B cell (primary cell): ENCODE results near the gene KIDINS220. TPM values are rescaled to one million over a fixed set of nuclear protein-coding genes. Genes with fewer than 3 reads are reported as not detected.

Experiments used
- ATAC-seq: fragments of 200-7000 bp; cut with Tn5 transposase; one replicate; pipeline ENCODE4 v1.10.0; 2021; ENCODE audit warnings: low read depth, mild to moderate bottlenecking, moderate number of reproducible peaks, moderate library complexity
- CTCF ChIA-PET: fragments of 350-600 bp; sonication (Branson Sonifier 250); formaldehyde crosslinking; loops from one replicate; lab custom pipeline; 2021; ENCODE audit warnings: antibody characterized with exemption, inconsistent platforms; lab: Charles Lee
- POLR2A ChIA-PET: fragments of 350-600 bp; sonication (Branson Sonifier 250); formaldehyde crosslinking; loops from one replicate; lab custom pipeline; 2021; ENCODE audit warnings: antibody characterized with exemption; lab: Charles Lee
- DNase-seq: peaks from one replicate; pipeline ENCODE4 v3.0.0; 2013
- H2AFZ ChIP-seq: 2 replicates; pipeline ENCODE4 v1.6.1; 2012; ENCODE audit warnings: mild to moderate bottlenecking, low read depth, low read length; ENCODE audit not compliant: insufficient read depth, poor library complexity, severe bottlenecking
- H3K27ac ChIP-seq, 2 donors: 1 replicate in 1 of 2; 2 replicates in 1 of 2; pipeline ENCODE4 v1.5.1; 2012 to 2013; ENCODE audit warnings: low read length in 2 of 2, mild to moderate bottlenecking in 2 of 2, moderate library complexity in 1 of 2
- H3K27me3 ChIP-seq, 4 experiments: fragments of 200-600 bp in 1 of 4; sonication (generic) in 1 of 4; replicated peaks in 1 of 4; 1 replicate in 2 of 4; 2 replicates in 2 of 4; pipeline versions ENCODE4 v1.6.1 to v1.7.0; 2013 to 2016; ENCODE audit warnings: low read length in 3 of 4, mild to moderate bottlenecking in 2 of 4, mixed read lengths in 1 of 4, moderate library complexity in 1 of 4; ENCODE audit not compliant: insufficient read depth in 4 of 4, control insufficient read depth in 3 of 4; ENCODE audit errors: control extremely low read depth in 1 of 4
- H3K36me3 ChIP-seq, 2 experiments: replicated peaks in 1 of 2; 1 replicate in 1 of 2; 2 replicates in 1 of 2; pipeline versions ENCODE4 v1.6.1 to v1.7.1; 2013; ENCODE audit warnings: low read length in 1 of 2; ENCODE audit not compliant: insufficient read depth in 2 of 2, control insufficient read depth in 1 of 2; ENCODE audit errors: control extremely low read depth in 1 of 2, extremely low read depth in 1 of 2
- H3K4me1 ChIP-seq, 2 donors: fragments of 200-600 bp in 1 of 2; sonication (generic) in 1 of 2; 1 replicate in 1 of 2; 2 replicates in 1 of 2; pipeline versions ENCODE4 v1.5.1 to v1.6.1; 2013 to 2017; ENCODE audit warnings: low read length in 2 of 2; ENCODE audit not compliant: control insufficient read depth in 2 of 2, insufficient read depth in 2 of 2
- H3K4me2 ChIP-seq: replicated peaks from 2 replicates; pipeline ENCODE3; 2012; ENCODE audit warnings: mild to moderate bottlenecking, low read depth, low read length; ENCODE audit not compliant: poor library complexity, severe bottlenecking
- H3K4me3 ChIP-seq, 5 experiments: fragments of 200-600 bp in 1 of 5; sonication (generic) in 1 of 5; 1 replicate in 3 of 5; 2 replicates in 2 of 5; pipeline versions ENCODE4 v1.5.1 to v1.7.0; 2011 to 2016; ENCODE audit warnings: low read length in 4 of 5, mild to moderate bottlenecking in 4 of 5, low read depth in 2 of 5, control low read depth in 1 of 5, moderate library complexity in 1 of 5; ENCODE audit not compliant: insufficient read depth in 1 of 5; ENCODE audit errors: control extremely low read depth in 1 of 5, extremely low read depth in 1 of 5
- H3K79me2 ChIP-seq: fragments of 200-600 bp; sonication (generic); one replicate; pipeline ENCODE4 v1.6.0; 2016; ENCODE audit warnings: low read length; ENCODE audit not compliant: control insufficient read depth, insufficient read depth
- H3K9ac ChIP-seq: fragments of 200-600 bp; sonication (generic); 2 replicates; pipeline ENCODE4 v1.6.1; 2017; ENCODE audit warnings: mild to moderate bottlenecking, low read length, moderate library complexity
- H3K9me3 ChIP-seq, 3 donors: one replicate each; pipeline versions ENCODE4 v1.6.1 to v1.7.1; 2013; ENCODE audit warnings: low read length in 2 of 3; ENCODE audit not compliant: control insufficient read depth in 2 of 3, insufficient read depth in 1 of 3; ENCODE audit errors: control extremely low read depth in 1 of 3
- H4K20me1 ChIP-seq: 2 replicates; pipeline ENCODE4 v1.6.0; 2012; ENCODE audit warnings: mild to moderate bottlenecking, low read length; ENCODE audit not compliant: insufficient read depth, control insufficient read depth, poor library complexity, severe bottlenecking
- H3K27ac Mint-ChIP-seq: one replicate; pipeline ENCODE4 v1.8.0; 2021; ENCODE audit warnings: mixed read lengths
- H3K27me3 Mint-ChIP-seq: one replicate; pipeline ENCODE4 v1.8.0; 2021; ENCODE audit warnings: mixed read lengths
- H3K4me1 Mint-ChIP-seq: one replicate; pipeline ENCODE4 v1.8.0; 2021; ENCODE audit warnings: mixed read lengths
- H3K4me3 Mint-ChIP-seq: one replicate; pipeline ENCODE4 v1.8.0; 2021; ENCODE audit warnings: mixed read lengths
- H3K9me3 Mint-ChIP-seq: one replicate; pipeline ENCODE4 v1.8.0; 2022; ENCODE audit warnings: mixed read lengths; ENCODE audit not compliant: insufficient read depth
- EZH2 ChIP-seq: IDR thresholded peaks from 2 replicates; pipeline ENCODE4 v1.6.1; 2012; ENCODE audit warnings: borderline replicate concordance, low read depth, mild to moderate bottlenecking, moderate library complexity, low read length; ENCODE audit not compliant: insufficient read depth, poor library complexity, severe bottlenecking
- WGBS: methylation state at CpG from one replicate; pipeline ENCODE4 v1.1.5; 2013; ENCODE audit warnings: missing lambda C conversion rate; ENCODE audit not compliant: insufficient coverage; 5-methylcytosine and 5-hydroxymethylcytosine counted together
- intact Hi-C: fragments of 100-400 bp; cut with micrococcal nuclease; formaldehyde crosslinking; loops from one replicate; pipeline ENCODE4 v1.10.0; 2022
- polyA plus RNA-seq: library from polyadenylated mRNA; depleted of rRNA; stranded (reverse); fragments of >200 nt; gene quantifications from 2 replicates; pipeline ENCODE4 v1.2.3, GENCODE V29; 2012
- total RNA-seq, 2 donors: library from RNA; stranded (reverse); fragments of 120-200 nt in 1 of 2; gene quantifications; 1 replicate in 1 of 2; 2 replicates in 1 of 2; pipeline versions ENCODE4 v1.2.3 to v1.2.4, GENCODE V29; 2013 to 2022
- TF ChIP-seq, protein P1 (sequence below): fragments of 200-600 bp; IDR thresholded peaks from one replicate; pipeline ENCODE4 v1.8.0; 2022; ENCODE audit warnings: antibody characterized with exemption, mild to moderate bottlenecking

The KIDINS220 gene
- total and polyA plus RNA-seq, 2 donors (not counting 1 experiment from before 2014, with no cell fraction given), result 12.5 to 36.6 TPM

DNA sequence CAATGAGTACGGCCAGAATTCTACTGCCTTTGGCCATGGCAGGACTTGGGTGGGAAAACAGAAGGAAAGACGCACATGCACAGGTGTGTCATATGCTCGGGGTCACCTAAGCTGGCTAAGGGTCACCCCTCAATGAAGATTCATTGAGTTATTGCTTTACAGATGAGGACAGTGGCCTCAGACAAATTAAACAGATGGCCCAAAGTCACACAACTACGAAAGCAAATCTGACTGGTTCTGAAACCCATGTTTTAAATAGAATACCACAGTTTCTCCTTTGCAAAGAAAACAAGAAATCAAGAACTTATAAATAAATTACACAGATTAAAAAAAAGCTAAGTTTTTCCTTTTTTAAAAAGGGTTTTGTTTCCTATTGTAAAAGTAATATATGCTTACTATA is 85.0 kb downstream of the KIDINS220 start:
- ATAC-seq, result no peak
- 96% methylated on average over 3 of the region's 4 CpGs for WGBS
- peaks cover 15 to 23% of the 10 kb centered on the region in 2 experiments for H3K36me3 ChIP-seq
- CTCF ChIA-PET, result no interaction called here
- Mint-ChIP-seq H3K4me1 (no peaks in the 10 kb centered on the region), H3K9me3 (no peaks in the 10 kb centered on the region), H3K4me3 (no peak overlapping the region), H3K27me3 (no peaks in the 10 kb centered on the region), H3K27ac (no peak overlapping the region)
- H3K9me3 ChIP-seq, result peaks cover 0 to 9% (median 3%) of the 10 kb centered on the region in 3 donors
- H2AFZ ChIP-seq, result no peak overlapping the region
- POLR2A ChIA-PET, result no interaction called here
- H3K27ac ChIP-seq, result no peak overlapping the region
- no peaks in the 10 kb centered on the region for H4K20me1 ChIP-seq
- H3K4me2 ChIP-seq, result no peak overlapping the region
- no peak for DNase-seq
- H3K9ac ChIP-seq, result no peak overlapping the region
- H3K4me1 ChIP-seq, result no peaks in the 10 kb centered on the region
- H3K27me3 ChIP-seq, result no peaks in the 10 kb centered on the region
- intact Hi-C loops, result no loop called here
- H3K79me2 ChIP-seq, result no peaks in the 10 kb centered on the region
- TF ChIP-seq EZH2, result no peak
- TF ChIP-seq, protein P1, sequence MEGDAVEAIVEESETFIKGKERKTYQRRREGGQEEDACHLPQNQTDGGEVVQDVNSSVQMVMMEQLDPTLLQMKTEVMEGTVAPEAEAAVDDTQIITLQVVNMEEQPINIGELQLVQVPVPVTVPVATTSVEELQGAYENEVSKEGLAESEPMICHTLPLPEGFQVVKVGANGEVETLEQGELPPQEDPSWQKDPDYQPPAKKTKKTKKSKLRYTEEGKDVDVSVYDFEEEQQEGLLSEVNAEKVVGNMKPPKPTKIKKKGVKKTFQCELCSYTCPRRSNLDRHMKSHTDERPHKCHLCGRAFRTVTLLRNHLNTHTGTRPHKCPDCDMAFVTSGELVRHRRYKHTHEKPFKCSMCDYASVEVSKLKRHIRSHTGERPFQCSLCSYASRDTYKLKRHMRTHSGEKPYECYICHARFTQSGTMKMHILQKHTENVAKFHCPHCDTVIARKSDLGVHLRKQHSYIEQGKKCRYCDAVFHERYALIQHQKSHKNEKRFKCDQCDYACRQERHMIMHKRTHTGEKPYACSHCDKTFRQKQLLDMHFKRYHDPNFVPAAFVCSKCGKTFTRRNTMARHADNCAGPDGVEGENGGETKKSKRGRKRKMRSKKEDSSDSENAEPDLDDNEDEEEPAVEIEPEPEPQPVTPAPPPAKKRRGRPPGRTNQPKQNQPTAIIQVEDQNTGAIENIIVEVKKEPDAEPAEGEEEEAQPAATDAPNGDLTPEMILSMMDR, result no peak
- H3K4me3 ChIP-seq, result no peak overlapping the region

DNA sequence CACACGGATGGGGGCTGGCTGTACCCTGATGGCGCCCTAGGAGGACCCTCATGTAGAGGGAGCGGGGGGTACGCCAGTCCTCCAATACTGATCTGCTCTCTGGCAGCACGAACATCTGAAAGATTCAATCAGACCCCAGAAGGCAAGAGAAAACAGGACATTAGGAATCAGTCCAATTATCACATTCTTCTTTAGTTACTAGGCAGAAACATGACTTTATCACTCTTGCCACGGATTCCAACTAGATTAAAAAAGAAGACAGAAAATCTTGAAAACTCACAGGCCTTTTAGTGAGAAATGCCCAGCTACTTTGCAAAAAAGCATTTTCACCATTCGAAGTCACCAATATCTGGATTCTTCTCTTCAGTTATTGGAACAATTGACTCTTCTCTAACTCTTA is 87.2 kb downstream of the KIDINS220 start:
- Histone ChIP-seq H3K79me2 (no peaks in the 10 kb centered on the region), H3K27me3 (no peaks in the 10 kb centered on the region), H3K36me3 (peaks cover 6 to 24% of the 10 kb centered on the region in 2 experiments), H3K4me2 (no peak overlapping the region), H4K20me1 (no peaks in the 10 kb centered on the region), H3K27ac (no peak overlapping the region), H3K4me1 (no peaks in the 10 kb centered on the region), H3K4me3 (no peak overlapping the region), H3K9ac (no peak overlapping the region), H2AFZ (no peak overlapping the region), H3K9me3 (no peaks in the 10 kb centered on the region)
- no peaks in the 10 kb centered on the region for H3K27me3 Mint-ChIP-seq
- no peak overlapping the region for H3K4me3 Mint-ChIP-seq
- intact Hi-C loops, result no loop called here
- TF ChIP-seq, protein P1, result no peak
- no peak for TF ChIP-seq EZH2
- H3K27ac Mint-ChIP-seq, result no peak overlapping the region
- no peaks in the 10 kb centered on the region for H3K4me1 Mint-ChIP-seq
- ATAC-seq, result no peak
- ChIA-PET POLR2A (no interaction called here), CTCF (no interaction called here)
- 97% methylated on average over 6 of the region's 7 CpGs for WGBS
- DNase-seq, result no peak
- no peaks in the 10 kb centered on the region for H3K9me3 Mint-ChIP-seq
